ENCODE measurements around the gene MAGI1. TPM values are rescaled to one million over a fixed set of nuclear protein-coding genes. Genes with fewer than 3 reads are reported as not detected.

The MAGI1 gene
- total RNA-seq, 1 donor from 2014 or later: not detected

- Mint-ChIP-seq H3K36me3 (ENCODE audit: low read depth) (no peaks in the 10 kb centered on the region), H3K27ac (no peak overlapping the region), H3K4me1 (no peaks in the 10 kb centered on the region), H3K9me3 (no peaks in the 10 kb centered on the region), H3K27me3 (peaks cover 3% of the 10 kb centered on the region), H3K4me3 (no peak overlapping the region)
- no peak for ATAC-seq (ENCODE audit: low read depth)
- ChIA-PET CTCF (no interaction called here), POLR2A (no interaction called here)
- intact Hi-C loops (cut with micrococcal nuclease): no loop called here
- TF ChIP-seq CTCF (IDR thresholded peaks at IDR 0.05): no peak
- no peak for DNase-seq
Measured at GRCh38 chr3:65983100-65983499, 55.6 kb downstream of the MAGI1 start.

GRCh38 chr3:65979731-65980130 is 59.0 kb downstream of the MAGI1 start:
- ChIA-PET CTCF (no interaction called here), POLR2A (no interaction called here)
- DNase-seq (no peak), ATAC-seq (ENCODE audit: low read depth) (no peak)
- Mint-ChIP-seq H3K27me3 (no peaks in the 10 kb centered on the region), H3K9me3 (no peaks in the 10 kb centered on the region), H3K36me3 (ENCODE audit: low read depth) (no peaks in the 10 kb centered on the region), H3K4me1 (no peaks in the 10 kb centered on the region), H3K27ac (no peak overlapping the region), H3K4me3 (no peak overlapping the region)
- intact Hi-C loops (cut with micrococcal nuclease): no loop called here
- no peak for TF ChIP-seq CTCF (IDR thresholded peaks at IDR 0.05)

GRCh38 chr3:65979162-65979561 is 59.6 kb downstream of the MAGI1 start:
- intact Hi-C loops (cut with micrococcal nuclease): no loop called here
- H3K4me3 Mint-ChIP-seq: no peak overlapping the region
- H3K27me3 Mint-ChIP-seq: no peaks in the 10 kb centered on the region
- H3K36me3 Mint-ChIP-seq (ENCODE audit: low read depth): no peaks in the 10 kb centered on the region
- DNase-seq (no peak), ATAC-seq (ENCODE audit: low read depth) (no peak)
- no peaks in the 10 kb centered on the region for H3K9me3 Mint-ChIP-seq
- POLR2A ChIA-PET: no interaction called here
- TF ChIP-seq CTCF (IDR thresholded peaks at IDR 0.05): no peak
- no peak overlapping the region for H3K27ac Mint-ChIP-seq
- CTCF ChIA-PET: no interaction called here
- H3K4me1 Mint-ChIP-seq: no peaks in the 10 kb centered on the region

- intact Hi-C loops (cut with micrococcal nuclease): no loop called here
- no peak for DNase-seq
- TF ChIP-seq CTCF (IDR thresholded peaks at IDR 0.05): no peak
- no peak overlapping the region for H3K27ac Mint-ChIP-seq
- ATAC-seq (ENCODE audit: low read depth): no peak
- ChIA-PET CTCF (no interaction called here), POLR2A (no interaction called here)
- no peaks in the 10 kb centered on the region for H3K27me3 Mint-ChIP-seq
- no peaks in the 10 kb centered on the region for H3K36me3 Mint-ChIP-seq (ENCODE audit: low read depth)
- H3K4me1 Mint-ChIP-seq: no peaks in the 10 kb centered on the region
- H3K4me3 Mint-ChIP-seq: no peak overlapping the region
- no peaks in the 10 kb centered on the region for H3K9me3 Mint-ChIP-seq
Measured at GRCh38 chr3:65978116-65978515, 60.6 kb downstream of the MAGI1 start.

- CTCF ChIA-PET: no interaction called here
- Mint-ChIP-seq H3K36me3 (ENCODE audit: low read depth) (no peaks in the 10 kb centered on the region), H3K27me3 (no peaks in the 10 kb centered on the region), H3K4me3 (no peak overlapping the region), H3K4me1 (no peaks in the 10 kb centered on the region), H3K9me3 (no peaks in the 10 kb centered on the region), H3K27ac (no peak overlapping the region)
- no peak for TF ChIP-seq CTCF (IDR thresholded peaks at IDR 0.05)
- intact Hi-C loops (cut with micrococcal nuclease): no loop called here
- ATAC-seq (ENCODE audit: low read depth) (no peak), DNase-seq (no peak)
- POLR2A ChIA-PET: no interaction called here
Measured at GRCh38 chr3:65975032-65975431, 63.7 kb downstream of the MAGI1 start.

Data from activated B cell treated with CpG ODN at 0.5 μM for 24 hours (primary cell).